HG02798 (cell line): ENCODE data around the gene RAMP3.
"Not testable (repeated sequence)": the region's sequence is repeated elsewhere in the genome, so short reads cannot be mapped to it uniquely, and the experiment has no call there.

Experiments
- ATAC-seq: cut with Tn5 transposase; IDR thresholded peaks from one replicate; pipeline ENCODE4 v1.9.1; 2021; ENCODE audit warnings: mild to moderate bottlenecking; ENCODE audit not compliant: unreplicated experiment, poor library complexity

Gene RAMP3

DNA sequence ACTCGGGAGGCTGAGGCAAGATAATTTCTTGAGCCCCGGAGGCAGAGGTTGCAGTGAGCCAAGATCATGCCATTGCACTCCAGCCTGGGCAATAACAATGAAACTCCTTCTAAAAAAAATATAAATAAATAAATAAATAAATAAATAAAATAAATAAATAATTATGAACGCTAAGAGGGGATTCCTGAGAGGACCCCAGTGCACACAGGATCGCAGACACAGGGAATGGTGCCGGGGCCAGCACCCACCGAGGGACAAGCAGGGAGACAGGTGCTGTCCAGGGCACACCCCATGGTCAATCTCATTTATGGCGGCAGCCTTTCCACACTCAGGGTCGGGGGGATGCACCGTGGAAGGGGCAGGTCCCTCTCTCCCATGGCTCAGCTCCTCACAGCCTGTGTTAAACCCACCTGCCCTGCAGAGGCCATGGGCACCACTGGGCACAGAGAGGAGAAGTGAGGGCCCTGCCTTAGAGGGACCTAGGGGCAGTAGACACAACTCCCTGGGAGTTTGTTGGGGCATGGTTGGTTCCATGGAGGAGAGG is 2.2 kb upstream of the RAMP3 start:
- ATAC-seq: no peak

DNA sequence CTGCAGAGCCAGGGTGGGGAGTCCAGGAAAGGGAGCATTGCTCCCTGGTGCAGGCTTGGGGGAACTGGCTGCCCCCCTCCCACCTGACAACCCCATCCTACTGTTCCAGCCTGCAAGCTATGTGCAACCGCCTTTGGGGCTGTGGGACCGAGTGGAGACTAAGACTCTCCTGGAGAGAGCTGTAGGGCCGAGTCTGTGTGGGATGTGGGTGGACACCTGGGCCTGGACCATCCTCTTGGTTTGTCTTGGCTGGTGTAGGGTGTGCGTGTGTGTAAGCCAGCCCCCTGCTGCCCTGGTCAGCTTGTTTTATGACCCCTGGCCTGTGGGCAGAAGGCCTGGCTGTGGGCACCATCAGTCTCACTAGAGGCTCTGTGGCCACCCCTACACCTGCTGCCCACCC is 1.6 kb upstream of the RAMP3 start:
- no peak for ATAC-seq

DNA sequence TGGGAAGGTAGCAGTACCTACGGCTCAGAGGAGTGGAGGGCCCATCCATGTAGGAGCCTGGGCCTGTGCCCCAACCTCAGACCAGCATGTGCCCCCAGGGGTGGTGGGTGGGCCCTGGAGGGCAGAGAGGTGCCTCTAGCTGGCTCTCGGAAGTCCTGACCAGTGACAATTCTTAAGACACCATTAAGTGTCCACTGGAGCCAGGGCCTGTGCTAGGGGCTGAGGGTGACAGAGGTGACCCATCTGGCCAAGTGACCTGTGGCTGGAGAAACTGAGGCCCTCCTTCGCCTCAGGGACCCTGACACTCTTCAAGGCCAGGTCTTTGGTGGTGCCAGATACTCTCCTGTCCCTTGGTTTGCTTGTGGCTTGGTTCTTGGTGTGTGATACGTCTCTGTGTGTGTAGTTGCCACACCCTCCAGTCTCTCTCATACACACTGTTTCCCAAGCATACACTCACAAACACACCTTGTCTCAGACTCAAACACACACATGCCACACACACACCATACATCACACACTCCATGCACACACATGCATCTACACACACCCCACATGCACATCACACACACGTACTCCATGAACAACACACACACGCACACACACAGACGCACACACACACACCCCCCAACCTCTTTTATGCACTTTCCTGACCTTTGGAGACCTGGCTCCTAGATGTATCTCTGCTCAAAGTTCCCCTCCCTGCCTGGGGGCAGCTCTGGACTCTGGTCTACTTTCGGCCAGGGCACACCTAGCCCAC is 897 bp upstream of the RAMP3 start:
- no peak for ATAC-seq

DNA sequence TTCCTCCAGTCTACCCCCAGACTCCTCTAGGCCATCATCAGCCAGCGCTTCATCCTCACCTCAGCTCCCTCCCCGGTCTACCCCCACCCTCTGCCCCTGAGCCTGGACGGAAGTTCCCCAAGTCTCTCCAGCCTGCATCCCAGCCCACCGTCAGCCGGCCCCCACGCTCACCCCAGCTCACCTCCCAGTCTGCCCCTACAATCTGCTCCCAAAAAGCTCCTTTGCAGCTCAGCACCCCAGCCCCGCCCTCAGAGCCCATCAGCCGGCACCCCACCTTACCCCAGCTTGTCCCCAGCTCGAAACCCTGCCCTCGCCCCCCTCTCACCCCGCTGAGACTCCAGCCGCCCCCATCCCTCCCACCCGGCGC is 322 bp upstream of the RAMP3 start:
- no peak for ATAC-seq

DNA sequence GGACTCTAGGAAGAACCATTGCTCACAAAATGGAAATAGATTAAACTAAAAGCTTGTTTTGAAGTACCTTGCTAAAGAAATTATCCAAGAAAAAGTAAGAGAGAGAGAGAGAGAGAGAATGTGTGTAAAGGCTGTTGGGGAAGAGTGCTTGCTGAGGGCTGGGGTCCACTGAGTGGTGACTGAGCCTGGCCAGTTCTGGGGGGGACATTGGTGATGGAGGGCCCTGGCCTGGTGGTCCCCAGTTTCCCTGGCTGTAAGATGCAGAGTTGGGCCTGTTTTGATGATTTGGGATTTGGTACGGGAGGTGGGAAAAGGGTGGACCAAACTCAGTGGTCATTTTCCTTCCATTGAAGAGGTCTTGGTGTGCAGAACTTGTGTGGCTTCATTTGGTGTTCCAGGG is 880 bp downstream of the RAMP3 start:
- ATAC-seq: no peak

DNA sequence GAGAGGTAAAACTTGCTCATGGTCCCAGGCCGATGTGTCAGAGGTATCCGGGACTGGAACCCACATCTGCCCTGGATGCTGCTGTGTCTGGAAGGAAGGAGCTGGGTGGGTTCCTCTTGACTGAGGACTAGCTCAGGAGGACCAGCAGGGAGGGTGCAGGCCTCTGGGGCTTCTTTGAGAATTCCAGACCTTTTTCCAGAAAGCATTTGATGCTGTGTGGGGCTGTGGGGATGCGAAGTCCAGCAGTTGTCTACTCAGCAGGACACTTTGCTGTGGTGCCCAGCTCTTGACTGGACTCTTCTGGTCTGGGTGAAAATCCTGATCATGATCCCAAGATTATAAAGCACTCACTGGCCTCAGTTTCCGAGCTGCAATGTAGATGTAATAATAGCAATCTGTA is 1.7 kb downstream of the RAMP3 start:
- no peak for ATAC-seq

DNA sequence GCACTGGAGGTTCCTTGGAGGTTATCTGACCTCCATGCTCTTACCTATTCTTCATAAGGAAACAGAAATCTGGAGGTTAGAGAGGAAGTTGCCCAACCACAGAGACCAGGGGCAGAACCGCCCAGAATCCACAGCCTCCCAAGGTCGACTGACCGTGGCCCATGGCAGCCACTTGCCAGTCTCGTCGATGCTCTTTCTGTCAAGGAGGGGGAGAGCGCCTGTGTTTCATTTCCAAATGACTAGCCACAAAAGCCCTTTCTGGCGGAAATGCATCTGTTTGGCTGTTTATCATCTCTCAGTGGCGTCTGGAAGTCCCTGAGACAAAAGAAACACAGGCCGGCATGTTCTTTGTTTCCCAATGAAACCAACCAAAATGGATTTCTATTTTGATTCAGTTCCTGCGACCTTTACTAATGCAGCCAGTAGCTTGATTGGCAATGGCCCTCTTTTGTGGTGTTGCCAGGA is 2.9 kb downstream of the RAMP3 start:
- ATAC-seq: no peak

DNA sequence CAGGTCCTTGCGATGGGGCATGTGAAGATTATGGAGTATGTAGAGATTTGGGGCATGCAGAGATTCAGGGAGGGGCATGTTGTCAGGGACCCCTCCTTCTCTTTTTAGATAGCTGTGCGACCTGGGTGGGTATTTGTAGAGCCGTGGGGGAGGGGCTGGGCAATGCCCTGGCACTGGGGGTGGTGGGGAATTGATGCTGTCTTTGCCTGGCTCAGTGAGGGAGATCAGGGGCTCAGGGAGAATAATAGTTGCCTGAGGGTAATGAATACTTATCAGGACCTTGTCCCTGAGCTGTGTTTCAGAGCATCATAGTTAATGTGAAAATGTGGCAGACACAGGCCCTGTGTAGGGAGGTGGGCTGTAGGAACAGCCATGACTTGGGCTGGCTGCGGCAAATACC is 3.5 kb downstream of the RAMP3 start:
- no peak for ATAC-seq

DNA sequence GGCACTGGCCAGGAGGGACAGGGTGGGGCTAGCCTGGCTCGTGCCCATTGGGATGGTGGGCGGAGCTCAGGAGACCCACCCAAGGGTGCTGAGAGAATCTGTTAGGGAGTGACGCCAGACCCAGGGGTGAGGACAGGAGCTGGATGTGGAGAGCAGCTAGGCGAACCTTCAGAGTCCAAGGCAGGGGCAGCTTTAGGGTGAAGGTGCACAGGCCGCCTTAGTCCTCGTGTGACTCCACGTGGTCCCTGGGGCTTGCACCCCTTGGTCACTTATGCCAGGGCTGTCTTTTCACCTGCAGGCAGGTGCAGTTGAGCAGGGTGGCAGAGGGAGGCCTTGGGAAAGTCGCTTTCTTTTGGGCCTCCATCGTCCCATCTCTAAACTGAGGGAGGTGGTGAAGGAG is 4.3 kb downstream of the RAMP3 start:
- no peak for ATAC-seq

DNA sequence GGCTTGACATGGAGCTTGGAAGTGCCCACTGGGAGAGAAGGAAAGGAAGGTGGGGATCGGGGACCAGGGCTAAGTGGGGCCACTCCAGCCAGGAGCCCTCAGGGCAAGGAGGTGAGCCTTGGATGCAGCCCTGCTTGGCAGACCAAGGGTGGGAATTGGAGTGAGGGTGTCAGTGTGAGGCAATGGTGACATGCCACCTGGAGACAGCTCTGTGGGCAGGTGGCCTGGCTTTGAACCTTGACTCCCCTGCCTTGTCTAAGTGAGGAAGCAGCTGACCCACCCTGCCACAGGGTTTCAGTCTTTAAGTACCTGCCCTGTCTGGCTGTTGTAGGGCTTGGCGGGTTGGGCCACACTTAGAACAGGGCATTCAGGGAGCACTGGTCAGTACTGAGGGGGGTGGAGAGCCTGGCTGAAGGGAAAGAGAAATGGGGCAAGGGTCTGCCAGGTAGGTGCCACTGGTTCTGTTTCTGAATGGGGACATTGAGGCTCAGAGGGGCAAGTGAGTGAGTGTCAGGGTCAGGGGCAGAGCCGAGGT is 4.8 kb downstream of the RAMP3 start:
- ATAC-seq: no peak

DNA sequence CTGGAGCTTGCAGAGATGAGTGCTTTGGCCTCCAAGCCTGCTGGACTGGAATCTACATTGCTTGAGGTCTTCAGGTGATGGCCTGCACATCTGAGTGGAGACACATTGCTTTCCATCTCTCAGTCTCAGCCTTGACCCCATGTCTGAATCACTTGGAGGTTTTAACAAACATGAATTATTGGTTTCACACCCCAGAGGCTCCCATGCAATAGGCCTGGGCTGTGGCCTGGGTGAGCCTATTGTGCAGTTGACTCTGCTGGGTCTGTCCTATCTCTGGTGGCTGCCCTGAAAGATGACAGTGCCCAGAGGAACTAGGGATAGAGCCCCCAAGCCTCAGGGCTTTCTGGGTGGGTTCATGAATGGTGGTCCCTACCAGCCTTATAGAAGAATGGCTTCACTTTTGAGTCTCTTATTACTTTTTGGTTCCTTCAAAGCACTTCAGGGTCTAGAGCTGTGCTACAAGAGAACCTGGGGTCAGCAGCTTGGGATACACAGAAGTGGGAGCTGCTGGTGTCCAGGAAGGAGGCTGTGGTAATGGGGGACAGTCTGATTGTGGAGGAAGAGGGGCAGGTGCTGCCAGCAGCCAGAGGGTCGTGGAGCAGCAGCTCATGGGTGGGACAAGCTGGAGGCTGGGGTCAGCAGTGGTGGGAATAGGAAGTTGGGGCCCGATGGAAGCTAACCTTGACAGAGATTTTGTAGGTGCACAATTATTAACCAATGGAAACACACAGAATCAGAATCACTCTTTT is 5.5 kb downstream of the RAMP3 start:
- no peak for ATAC-seq

DNA sequence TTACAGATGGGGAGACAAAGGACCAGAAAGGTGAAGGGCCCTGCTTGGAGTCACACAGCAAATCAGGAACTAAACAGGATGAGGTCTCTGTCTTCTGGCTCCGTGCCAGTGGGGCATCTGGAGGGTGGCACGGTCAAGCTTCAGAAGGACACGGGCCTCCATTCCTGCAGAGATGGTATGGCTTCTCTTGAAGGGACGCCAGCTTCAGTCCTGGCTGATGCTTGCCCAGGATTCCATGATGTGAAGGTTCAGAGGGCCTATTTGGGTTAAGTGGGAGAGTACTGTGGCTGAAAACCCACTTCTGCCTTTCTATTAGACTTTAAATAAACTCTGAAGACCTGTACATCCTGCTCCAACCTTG is 6.1 kb downstream of the RAMP3 start:
- ATAC-seq: no peak

DNA sequence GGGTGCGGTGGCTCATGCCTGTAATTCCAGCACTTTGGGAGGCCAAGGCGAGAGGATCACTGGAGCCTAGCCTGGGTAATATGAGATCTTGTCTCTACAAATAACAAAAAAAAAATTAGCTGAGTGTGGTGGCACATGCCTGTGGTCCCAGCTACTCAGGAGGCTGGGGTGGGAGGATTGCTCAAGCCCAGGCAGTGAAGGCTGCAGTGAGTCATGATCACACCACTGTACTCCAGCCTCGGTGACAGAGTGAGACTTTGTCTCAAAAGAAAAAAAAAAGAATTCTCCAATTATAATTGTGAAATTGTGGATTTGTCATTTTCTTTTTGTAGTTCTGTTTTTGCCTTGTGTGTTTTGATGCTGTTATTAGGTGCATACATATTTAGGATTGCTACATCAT is 6.7 kb downstream of the RAMP3 start:
- not testable (repeated sequence) for ATAC-seq

DNA sequence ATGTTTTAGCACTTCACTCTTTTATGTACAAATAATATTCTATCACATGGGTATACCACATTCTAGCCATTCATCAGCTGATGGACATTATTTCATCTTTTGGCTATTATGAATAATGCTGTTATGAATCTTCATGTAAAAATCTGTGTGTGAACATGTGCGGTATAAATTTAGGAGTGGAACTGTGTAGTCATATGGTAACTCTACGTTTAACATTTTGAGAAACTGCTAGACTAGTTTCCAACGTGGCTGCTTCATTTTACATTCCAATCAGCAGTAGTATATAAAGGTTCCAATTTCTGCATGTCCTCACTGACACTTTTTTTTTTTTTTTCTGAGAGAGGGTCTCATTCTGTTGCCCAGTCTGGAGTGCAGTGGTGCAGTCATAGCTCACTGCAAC is 8.3 kb downstream of the RAMP3 start:
- no peak for ATAC-seq

DNA sequence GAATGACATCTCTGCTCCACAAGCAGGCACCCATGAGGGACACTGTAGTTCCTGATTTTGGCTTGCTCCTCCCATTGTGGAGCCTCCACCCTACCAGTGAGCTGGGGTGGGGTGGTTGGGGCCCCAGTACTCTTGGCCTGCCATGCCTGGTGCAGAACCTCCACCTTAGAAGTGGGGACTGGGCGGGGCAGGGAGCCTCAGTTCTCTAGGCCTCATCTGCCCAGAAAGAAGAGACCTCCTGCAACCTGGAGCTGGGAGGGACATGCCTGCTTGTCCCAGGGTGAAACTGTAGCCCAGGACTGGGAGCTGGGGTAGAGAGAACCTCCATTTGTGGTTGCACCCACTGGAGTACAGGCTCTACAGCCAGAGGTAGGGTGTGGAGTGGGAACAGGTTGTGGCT is 14.4 kb downstream of the RAMP3 start:
- no peak for ATAC-seq

DNA sequence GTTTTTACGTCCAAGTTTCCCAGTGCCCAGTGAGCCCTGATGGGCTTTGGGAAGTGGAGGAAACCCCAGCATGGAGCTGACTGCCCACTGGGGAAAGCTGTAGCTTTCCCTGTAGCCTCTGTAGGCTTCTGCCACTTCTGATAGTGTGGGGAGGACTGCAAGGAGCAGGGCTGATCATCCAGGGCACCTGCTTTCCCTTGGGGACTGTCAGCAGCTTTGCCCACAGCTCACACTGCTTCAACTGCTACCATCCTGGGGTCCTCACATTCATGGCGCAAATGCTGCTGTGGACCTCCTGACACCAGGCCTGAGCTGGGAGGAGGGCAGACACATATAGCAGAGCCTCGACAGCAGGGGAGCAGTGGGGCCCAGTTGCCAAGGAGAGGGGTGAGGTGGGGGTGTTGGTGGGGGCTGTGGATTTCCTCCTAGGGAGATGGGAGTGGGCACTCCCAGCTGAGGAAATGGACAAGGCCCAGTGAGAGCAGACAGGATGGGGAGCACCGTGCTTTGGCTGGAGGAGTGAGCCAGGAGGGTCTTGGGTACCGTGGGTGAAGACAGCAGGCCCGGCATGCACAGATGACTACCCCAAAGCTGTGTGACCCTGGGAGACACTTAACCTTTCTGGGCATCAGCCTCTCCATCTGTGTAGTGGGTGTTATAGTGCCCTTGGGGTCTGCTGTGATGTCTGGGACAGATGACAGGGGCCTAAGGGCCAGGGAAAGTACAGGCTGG is 16.2 kb downstream of the RAMP3 start:
- ATAC-seq: no peak

DNA sequence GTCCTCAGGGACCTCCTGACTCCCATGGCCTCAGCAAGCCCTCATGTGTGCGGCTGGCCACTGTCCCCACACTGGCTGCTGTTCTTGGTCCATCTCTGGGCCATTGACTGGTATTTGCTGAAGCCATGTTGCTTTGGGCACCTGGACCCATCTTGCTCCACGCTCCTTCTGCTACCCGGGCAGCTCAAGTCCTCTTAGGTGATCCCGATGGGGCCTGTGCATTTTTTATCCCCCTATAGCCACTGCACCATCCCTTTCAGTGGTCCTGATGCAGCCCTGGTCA is 16.7 kb downstream of the RAMP3 start:
- ATAC-seq: no peak

DNA sequence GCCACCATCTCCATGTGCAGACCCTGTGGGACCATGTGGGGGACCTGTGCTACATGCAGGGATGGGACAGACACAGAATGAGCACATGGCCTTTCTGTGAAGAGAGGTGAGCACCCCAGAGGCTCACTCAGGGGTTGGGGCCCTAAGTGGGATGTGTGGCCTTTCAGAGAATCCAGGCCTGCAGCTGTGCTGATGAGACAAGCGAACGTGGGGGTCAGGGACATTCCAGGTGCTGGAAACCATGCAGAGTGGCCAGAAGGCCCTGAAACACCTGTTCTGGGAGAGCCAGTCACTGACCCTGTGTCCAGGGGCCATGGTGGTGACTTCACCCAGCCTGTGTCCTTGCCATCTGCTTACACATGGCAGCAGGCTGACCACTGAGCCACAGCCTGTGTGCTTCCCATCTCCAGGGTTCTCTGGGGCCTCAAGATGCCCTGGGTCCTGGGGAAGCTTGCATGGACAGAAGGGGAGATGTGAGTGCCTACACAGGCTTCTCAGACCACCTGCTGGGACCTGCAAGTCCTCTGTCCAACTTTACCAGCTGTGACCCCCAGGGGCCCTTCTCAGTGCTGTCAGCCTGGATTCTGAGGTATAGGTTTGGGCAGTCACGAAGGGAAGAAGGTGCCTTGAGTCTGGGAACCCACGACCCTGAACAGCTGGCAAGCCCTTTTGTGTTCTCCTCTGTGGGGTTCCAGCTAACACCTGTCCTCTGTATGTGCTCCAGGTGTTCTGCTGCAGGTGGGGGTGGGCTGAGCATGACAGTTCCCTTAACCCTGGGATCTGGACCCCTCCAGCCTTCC is 17.6 kb downstream of the RAMP3 start:
- ATAC-seq: no peak

DNA sequence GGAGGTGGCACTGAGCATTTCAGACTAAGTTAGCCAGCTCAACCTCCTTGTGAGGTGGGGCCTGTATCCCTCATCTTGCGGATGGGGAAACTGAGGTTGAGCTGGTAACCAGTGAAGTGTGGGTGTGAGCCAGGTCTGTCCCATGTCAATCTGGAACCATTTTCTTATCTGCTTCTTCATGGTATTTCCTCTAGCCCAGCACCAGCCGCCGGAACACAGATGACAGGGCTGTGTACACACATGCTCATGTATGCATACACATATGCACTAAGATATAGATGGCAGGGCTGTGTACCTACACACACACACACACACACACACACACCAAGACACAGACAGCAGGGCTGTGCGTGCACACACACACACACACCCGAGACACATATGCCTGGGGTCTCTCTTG is 18.5 kb downstream of the RAMP3 start:
- no peak for ATAC-seq
